Measurements from ENCODE around the gene EFHC1. TPM values are rescaled to one million over a fixed set of nuclear protein-coding genes. Genes with fewer than 3 reads are reported as not detected.

EFHC1 gene
- total and polyA plus RNA-seq, 2 of the 13 experiments (the other 11 are each of a cell fraction or from before 2014, with no cell fraction given): 23.4 to 29.5 TPM

DNA sequence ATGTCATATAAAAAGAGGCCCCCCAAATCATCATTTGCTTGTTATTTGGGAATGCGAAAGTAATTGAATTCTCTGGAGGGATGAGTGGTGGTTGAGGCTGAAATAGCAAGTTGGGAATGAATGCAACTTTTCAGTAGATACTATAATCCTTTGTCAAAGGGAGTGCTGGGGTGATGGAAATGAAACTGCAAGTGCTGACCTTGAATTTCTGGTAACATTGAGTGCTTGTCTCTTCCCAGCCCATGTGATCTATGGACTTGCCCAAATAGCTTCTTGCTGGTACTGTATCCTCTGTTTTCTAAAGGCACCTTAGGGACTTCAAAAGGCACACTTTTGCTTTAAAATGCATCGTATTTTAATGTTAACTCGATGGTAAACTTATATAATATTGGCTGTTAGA is 43.4 kb upstream of the EFHC1 start:
- WGBS (ENCODE audit: low lambda C conversion rate): 44% methylated on average over 3 of the region's 3 CpGs
- POLR2A ChIA-PET: interaction anchor here (1.4 kb wide), 1 partner anchor 15 kb away, joined by 6 read pairs; the partner anchor contains the start of gene PAQR8
- TF ChIP-seq, protein P1, sequence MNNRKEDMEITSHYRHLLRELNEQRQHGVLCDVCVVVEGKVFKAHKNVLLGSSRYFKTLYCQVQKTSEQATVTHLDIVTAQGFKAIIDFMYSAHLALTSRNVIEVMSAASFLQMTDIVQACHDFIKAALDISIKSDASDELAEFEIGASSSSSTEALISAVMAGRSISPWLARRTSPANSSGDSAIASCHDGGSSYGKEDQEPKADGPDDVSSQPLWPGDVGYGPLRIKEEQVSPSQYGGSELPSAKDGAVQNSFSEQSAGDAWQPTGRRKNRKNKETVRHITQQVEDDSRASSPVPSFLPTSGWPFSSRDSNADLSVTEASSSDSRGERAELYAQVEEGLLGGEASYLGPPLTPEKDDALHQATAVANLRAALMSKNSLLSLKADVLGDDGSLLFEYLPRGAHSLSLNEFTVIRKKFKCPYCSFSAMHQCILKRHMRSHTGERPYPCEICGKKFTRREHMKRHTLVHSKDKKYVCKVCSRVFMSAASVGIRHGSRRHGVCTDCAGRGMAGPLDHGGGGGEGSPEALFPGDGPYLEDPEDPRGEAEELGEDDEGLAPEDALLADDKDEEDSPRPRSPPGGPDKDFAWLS (CRISPR knock-in tag; IDR thresholded peaks at IDR 0.05; ENCODE audit: borderline replicate concordance): no peak
- TF ChIP-seq CEBPG (CRISPR knock-in tag; IDR thresholded peaks at IDR 0.05) (peak; percentile 47; the same call in 1 of the 2 replicates), SATB2 (CRISPR knock-in tag; IDR thresholded peaks at IDR 0.05) (no peak), HDAC2 (CRISPR knock-in tag; IDR thresholded peaks at IDR 0.05) (peak; percentile 67; the same call in 1 of the 2 replicates), HNRNPH1 (optimal IDR thresholded peaks at IDR 0.05; ENCODE audit: low read depth, low read length) (no peak), BCL6 (CRISPR knock-in tag; IDR thresholded peaks at IDR 0.05) (peak; percentile 71; the same call in 1 of the 2 replicates), IKZF4 (CRISPR knock-in tag; IDR thresholded peaks at IDR 0.05; ENCODE audit: borderline replicate concordance, low read depth, not compliant biosample characterization) (no peak), ISX (CRISPR knock-in tag; conservative IDR thresholded peaks at IDR 0.05) (no peak), ZBTB7A (CRISPR knock-in tag; IDR thresholded peaks at IDR 0.05) (no peak), FLYWCH1 (CRISPR knock-in tag; IDR thresholded peaks at IDR 0.05) (no peak), ZNF761 (CRISPR knock-in tag; conservative IDR thresholded peaks at IDR 0.05) (no peak), ZGPAT (CRISPR knock-in tag; IDR thresholded peaks at IDR 0.05) (peak; percentile 63), HMGXB3 (CRISPR knock-in tag; IDR thresholded peaks at IDR 0.05; ENCODE audit: borderline replicate concordance) (no peak)
- TF ChIP-seq, protein P2, sequence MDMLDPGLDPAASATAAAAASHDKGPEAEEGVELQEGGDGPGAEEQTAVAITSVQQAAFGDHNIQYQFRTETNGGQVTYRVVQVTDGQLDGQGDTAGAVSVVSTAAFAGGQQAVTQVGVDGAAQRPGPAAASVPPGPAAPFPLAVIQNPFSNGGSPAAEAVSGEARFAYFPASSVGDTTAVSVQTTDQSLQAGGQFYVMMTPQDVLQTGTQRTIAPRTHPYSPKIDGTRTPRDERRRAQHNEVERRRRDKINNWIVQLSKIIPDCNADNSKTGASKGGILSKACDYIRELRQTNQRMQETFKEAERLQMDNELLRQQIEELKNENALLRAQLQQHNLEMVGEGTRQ (IDR thresholded peaks at IDR 0.05; ENCODE audit: low read depth, low read length): peak; percentile 38; the same call in 1 of the 2 replicates
- TF ChIP-seq, protein P2 (CRISPR knock-in tag; IDR thresholded peaks at IDR 0.05; ENCODE audit: borderline replicate concordance): peak; percentile 55; the same call in 1 of the 2 replicates

More for the DNA sequence above, 43.4 kb upstream of the EFHC1 start:
- Histone ChIP-seq H3K27ac (ENCODE audit: extremely low read length, insufficient read depth, low read length) (no peak overlapping the region), H4K20me1 (ENCODE audit: insufficient read depth, low read length) (peaks cover 20% of the 10 kb centered on the region), H3K36me3 (replicated peaks in 1 of 2; ENCODE audit: control insufficient read depth in 1 of 2, insufficient read depth in 2 of 2, low read length in 2 of 2) (peaks cover 4 to 22% of the 10 kb centered on the region in 2 experiments), H2AFZ (ENCODE audit: low read length) (no peak overlapping the region), H3K4me2 (ENCODE audit: low read depth, low read length) (peak overlapping the region; percentile 52), H3K27me3 (ENCODE audit: control insufficient read depth in 1 of 2, insufficient read depth in 2 of 2, low read length in 2 of 2) (no peaks in the 10 kb centered on the region), H3K4me1 (ENCODE audit: insufficient read depth, low read length) (peaks cover 64% of the 10 kb centered on the region), H3K9ac (ENCODE audit: insufficient read depth, low read depth, low read length) (no peak overlapping the region), H3K4me3 (replicated peaks in 1 of 3; ENCODE audit: insufficient read depth in 1 of 3, low read depth in 2 of 3, low read length in 3 of 3) (no peak overlapping the region; a peak in 1 of 6 replicates), H3K79me2 (ENCODE audit: insufficient read depth, low read length) (peaks cover 70% of the 10 kb centered on the region), H3K9me3 (ENCODE audit: low read length) (no peaks in the 10 kb centered on the region)
- CTCF ChIA-PET (ENCODE audit: low intra/inter-chr PET ratio, low total read pairs): no interaction called here
- intact Hi-C loops (cut with micrococcal nuclease; ENCODE audit: unreplicated experiment) (no loop called here), in situ Hi-C loops (cut with HindIII; ENCODE audit: extremely low pct_ligation_motif_present, low pct_unique_long_range_greater_than_20kb) (no loop called here)
- DNase-seq (ENCODE audit: low spot score) (peak; percentile 82), ATAC-seq (peak; percentile 88), FAIRE-seq (peak; percentile 76)
- BruUV-seq (replicated peaks): no TSS peak
